Ammon's horn (tissue), 1 donor: ENCODE results near the gene EXD3.
"Not testable (repeated sequence)": the region's sequence is repeated elsewhere in the genome, so short reads cannot be mapped to it uniquely, and the experiment has no call there.

Experiments
- DNase-seq: peaks from one replicate; pipeline ENCODE4 v3.0.0-alpha.2; 2016; ENCODE audit warnings: low spot score

EXD3 gene

GRCh38 chr9:137379761-137380161 is 43.2 kb downstream of the EXD3 start:
- DNase-seq: no peak

- not testable (repeated sequence) for DNase-seq
These were observed 44.1 kb downstream of the EXD3 start for GRCh38 chr9:137378688-137379410.

GRCh38 chr9:137376386-137376785 is 46.6 kb downstream of the EXD3 start:
- DNase-seq: no peak

GRCh38 chr9:137375321-137376058 is 47.5 kb downstream of the EXD3 start:
- DNase-seq: no peak

DNA sequence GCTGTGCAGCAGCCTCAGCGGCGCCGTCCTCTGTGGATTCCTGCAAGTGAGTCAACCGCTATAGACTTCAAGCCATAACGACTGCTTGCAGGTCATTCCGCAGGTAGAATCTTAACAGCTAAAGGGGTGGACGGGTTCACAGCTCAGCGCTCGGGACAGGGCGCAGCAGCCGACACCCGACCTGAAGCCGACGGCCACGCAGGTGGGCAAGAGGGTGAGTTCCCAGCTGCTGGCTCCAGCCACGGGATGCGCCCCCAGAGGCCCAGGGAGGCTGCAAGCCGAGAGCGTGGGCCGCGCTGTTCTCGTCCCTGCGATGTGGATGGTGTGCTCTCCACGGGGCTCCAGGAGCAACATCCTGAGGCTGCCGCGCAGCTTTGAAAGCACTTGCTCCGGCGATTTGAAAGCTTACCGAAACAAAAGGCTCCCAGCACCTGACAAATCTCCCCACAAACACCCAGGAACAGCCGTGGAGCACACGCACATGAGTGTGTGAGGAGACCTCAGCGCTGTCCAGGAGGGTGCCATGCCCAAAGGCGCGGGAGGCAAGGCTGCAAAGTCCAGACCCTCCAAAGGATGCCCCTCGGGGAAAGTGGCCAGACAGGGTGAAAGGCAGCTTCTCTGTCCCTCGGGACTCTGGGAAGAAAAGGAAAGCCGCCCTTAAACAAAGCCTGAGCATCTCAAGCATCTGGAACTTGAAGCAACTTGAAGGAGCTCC is 48.7 kb downstream of the EXD3 start:
- no peak for DNase-seq

- DNase-seq: no peak
These were observed 49.4 kb downstream of the EXD3 start for GRCh38 chr9:137373611-137373980.

- no peak for DNase-seq
These were observed 50.0 kb downstream of the EXD3 start for GRCh38 chr9:137372693-137373610.

DNA sequence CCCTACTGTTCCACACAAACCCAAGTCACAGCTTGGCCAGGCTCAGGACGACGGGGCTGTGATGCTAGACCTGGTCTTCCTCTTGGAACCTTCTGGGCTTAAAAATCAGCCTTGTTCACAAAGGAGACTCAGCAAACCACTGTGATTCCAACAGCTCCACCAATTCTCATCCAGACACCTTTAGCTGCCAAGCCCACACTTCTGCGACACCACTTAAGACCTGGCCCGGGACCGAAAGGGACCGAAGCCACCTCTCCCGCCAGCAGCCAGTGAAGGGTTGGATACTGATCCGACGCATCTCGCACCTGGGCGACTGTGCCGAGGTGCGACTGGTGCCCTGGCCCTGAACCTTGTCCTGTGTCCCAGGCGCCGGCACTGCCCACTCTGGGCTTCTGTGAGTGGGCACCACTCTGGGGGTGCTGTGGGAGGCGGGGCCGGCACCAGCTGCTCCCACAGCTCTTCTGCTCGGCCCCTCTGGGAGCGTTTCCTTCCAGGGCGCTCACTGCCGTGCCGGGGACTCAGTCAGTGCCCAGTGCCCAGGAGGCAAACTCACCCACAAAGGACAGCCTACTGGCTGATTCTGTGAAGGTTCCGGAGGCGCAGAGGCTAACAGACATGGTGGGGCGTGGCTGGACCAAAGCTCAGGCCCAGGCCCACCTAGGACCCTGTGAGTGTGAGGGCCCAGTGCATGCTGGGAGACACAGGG is 50.9 kb downstream of the EXD3 start:
- DNase-seq: no peak

- no peak for DNase-seq
These were observed 51.4 kb downstream of the EXD3 start for GRCh38 chr9:137371521-137371941.

GRCh38 chr9:137370865-137371520 is 52.0 kb downstream of the EXD3 start:
- DNase-seq: peak; percentile 57

GRCh38 chr9:137369911-137370764 is 52.8 kb downstream of the EXD3 start:
- DNase-seq: no peak

- no peak for DNase-seq
These were observed 53.7 kb downstream of the EXD3 start for GRCh38 chr9:137369061-137369787.

GRCh38 chr9:137368431-137369035 is 54.4 kb downstream of the EXD3 start:
- no peak for DNase-seq

DNA sequence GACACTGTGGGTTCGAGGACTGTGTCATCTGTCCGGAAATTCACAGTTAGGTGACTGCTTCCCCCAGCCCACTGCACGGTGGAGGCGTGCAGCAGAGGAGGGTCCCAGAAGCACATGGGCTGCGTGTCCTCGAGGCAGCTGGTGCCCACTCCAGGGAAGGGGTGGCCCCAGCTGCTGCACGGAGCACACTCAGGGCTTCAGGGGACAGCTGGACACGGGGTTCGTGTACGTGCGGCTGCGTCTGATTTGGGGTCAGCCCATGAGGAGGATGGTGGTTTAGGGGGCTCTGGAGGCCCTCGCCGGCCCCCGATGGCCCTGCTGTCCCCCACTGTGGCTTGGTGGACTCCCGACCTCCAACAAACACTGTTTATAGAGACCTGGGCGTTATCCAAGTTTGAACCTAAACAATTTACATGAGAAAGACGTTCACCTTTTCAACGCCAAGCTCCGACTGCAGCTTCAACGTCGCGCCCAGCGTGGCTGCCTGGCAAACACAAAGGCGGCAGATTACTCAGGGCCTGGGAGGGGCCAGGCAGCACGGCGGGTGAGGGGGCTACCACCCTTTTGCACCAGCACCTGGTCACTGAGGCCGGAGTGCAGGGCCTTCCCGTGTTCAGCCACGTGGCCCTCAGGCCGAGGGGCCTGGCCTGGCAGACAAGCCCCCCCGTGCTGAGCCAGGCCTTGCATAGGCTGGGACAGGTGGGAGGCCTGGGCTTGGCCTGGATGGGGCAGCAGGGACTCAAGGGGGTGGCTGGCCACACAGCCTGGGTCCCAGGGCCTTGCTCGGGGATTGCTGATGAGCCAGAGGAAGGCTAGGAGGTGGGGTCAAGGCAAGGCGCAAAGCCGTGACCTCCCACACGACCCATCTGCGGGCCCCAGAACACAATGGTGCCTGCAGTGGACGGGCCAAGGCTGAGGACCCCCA is 55.2 kb downstream of the EXD3 start:
- no peak for DNase-seq

- DNase-seq: no peak
These were observed 56.0 kb downstream of the EXD3 start for GRCh38 chr9:137366891-137367381.

DNA sequence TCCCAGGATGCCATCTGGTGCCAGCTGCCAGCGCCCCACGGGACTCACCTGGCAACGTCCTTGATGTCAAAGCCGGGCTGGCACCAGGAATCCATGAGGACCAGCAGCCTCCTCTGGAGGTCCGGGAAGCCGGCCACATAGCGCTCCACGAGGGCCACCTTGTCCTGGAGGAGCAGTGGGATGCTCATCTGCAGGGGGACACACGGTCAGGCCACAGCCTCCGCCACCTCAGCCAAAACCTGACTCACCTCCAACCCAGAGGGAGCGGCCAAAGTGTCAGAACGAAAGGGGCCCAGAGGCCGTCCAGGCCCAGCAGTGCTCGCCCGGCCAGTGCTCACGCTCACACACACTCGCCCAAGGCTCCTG is 56.5 kb downstream of the EXD3 start:
- DNase-seq: no peak
